GM19099 (cell line): ENCODE measurements around the gene CD300LF.

Experiments
- POLR2A ChIP-seq: IDR thresholded peaks from 3 replicates; pipeline ENCODE4 v1.6.1; 2011; ENCODE audit warnings: low read depth; ENCODE audit not compliant: insufficient read length; ENCODE audit errors: extremely low read depth

Gene CD300LF

DNA sequence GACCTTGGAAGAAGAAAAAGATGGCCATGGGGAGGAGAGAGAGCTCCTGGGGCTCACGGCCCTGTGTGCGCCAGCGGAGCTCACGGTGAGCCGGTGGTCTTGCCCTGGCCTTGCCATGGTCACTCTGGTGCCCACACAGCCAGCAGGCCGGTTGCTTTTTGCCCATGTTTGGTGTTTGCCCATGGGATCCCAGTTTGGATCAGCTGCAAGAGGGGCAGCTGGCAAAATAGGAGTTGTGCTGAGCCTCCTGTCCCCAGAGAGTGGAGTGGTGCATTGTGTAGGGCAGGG, 37.3 kb upstream of the CD300LF start:
- TF ChIP-seq POLR2A, result no peak

DNA sequence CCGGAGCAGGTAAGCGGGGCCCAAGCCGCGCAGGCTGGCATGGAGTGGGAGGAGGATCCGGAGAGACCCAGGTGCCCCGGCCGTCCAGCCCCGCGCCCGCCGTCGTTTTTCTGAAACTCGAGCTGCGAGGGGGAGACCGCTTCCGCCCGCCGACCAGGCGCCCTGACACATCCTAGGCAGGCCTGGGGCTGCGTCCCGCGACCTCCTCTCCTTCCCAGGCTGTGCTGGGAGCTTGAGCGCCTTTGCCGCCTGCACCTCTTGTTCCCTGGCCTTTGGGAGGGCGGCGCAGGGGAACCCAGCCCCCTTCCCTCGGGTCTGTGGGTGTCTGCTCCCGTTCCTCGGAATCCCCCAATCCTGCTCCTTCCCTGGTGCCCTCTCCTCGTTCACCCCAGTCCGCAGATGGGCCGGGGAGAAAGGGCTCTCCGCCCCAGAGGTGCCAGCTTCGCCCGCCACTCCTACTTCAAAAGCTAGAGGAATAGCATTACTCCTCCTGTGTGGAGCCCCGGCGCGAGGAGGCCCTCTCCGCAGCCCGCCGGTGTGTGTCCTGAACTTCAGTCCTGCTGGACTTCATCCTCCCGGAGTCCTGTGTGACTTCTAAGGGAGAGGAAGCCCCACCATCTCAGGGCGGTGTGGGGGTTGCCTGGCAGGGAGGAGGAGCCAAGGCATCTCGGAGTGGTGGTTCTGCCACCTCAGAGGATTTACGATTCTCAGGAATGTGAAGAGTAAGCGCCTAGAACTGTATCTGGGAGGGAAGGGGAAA, 36.7 kb upstream of the CD300LF start:
- no peak for TF ChIP-seq POLR2A

DNA sequence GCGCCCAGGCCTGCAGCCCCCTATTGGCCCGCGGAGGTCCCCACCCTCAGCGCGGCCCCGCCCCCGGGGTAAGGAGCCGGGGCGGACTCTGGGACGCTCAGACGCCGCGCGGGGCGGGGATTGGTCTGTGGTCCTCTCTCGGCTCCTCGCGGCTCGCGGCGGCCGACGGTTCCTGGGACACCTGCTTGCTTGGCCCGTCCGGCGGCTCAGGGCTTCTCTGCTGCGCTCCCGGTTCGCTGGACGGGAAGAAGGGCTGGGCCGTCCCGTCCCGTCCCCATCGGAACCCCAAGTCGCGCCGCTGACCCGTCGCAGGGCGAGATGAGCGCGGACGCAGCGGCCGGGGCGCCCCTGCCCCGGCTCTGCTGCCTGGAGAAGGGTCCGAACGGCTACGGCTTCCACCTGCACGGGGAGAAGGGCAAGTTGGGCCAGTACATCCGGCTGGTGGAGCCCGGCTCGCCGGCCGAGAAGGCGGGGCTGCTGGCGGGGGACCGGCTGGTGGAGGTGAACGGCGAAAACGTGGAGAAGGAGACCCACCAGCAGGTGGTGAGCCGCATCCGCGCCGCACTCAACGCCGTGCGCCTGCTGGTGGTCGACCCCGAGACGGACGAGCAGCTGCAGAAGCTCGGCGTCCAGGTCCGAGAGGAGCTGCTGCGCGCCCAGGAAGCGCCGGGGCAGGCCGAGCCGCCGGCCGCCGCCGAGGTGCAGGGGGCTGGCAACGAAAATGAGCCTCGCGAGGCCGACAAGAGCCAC, 36.0 kb upstream of the CD300LF start, which contains the start of gene NHERF1:
NHERF1 (plus strand) TSS at position 100 of the 750 bp plus-strand sequence; CDS start at position 319, 219 bp downstream.
- peak; percentile 98 for TF ChIP-seq POLR2A

DNA sequence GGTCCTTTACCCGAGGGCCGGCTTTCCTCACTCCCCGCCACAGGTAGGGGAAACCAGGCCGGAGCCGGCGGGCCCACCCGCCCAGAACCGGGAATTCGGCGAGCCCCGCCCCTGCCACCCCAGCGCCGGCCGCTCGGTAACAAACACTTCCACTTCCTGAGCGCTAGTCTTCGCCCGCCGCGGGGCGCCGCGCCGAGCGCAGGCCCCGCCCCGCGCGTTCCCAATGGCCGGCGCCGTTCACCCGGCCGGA, 35.5 kb upstream of the CD300LF start:
- no peak for TF ChIP-seq POLR2A

GRCh38 chr17:74746922-74747321, 34.2 kb upstream of the CD300LF start:
- TF ChIP-seq POLR2A, result no peak

DNA sequence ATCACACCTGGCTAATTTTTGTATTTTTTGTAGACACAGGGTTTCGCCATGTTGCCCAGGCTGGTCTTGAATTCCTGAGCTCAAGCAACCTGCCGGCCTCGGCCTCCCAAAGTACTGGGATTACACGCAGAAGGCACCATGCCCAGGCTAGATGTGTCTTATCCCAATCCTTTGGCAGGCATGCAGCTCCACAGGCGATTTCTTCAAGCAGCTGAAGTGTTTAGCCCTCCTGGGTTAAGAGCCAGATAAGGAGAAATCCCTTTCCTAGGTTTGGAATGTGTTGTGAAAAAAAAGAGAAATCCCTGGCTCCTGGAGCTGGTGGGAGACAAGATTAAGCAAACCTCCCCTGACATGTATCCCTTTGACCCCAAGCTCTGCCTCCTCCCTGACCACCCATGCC, 33.7 kb upstream of the CD300LF start:
- no peak for TF ChIP-seq POLR2A

DNA sequence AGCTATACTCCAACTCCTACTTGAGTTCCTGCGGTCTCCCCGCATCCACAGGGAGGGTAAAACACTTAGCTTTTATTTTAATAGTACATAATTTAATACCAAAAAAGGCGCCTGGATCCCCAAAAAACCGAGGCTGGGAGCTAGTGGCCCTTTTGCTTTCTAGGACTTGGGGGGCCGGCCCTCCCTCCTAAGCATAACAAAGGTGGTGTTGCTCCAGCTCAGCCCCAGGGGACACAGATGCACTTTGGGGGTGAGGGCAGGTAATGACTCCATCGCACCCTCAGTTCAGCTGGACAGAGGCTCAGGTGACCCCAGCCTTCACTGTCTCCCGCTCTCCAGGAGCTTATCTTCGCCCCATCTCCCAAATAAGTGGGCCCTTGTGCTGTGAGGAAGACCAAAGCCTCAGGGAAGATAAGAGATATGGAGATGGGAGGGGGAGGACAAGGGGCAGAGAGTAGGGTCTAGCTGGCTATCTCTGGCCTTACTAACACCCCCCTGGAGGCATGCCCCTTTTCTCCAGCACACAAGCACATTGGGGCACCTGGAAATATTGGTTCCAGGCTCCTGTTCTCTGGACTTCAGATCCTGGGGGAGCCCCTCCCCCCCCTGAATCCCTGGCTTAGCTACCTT, 32.9 kb upstream of the CD300LF start:
- no peak for TF ChIP-seq POLR2A

GRCh38 chr17:74744714-74745547, 32.2 kb upstream of the CD300LF start:
- TF ChIP-seq POLR2A, result no peak

DNA sequence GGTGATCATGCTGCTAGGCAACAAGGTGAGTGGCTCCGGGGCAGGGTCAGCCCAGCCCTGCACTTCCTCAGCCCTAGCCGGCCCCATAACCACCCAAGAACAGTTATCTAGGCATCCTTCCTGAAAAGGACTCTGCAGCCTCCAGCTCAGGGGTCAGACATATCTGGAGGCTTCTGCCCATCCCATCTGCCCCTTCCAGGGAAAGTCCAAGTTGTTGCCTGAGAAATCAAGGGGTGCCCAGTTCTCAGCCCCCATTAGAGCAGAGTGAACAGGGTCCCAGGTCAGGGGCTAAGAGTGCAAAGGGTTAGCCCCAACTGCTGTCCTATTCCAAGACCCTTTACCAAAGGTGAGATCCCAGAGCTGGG, 31.6 kb upstream of the CD300LF start:
- no peak for TF ChIP-seq POLR2A

DNA sequence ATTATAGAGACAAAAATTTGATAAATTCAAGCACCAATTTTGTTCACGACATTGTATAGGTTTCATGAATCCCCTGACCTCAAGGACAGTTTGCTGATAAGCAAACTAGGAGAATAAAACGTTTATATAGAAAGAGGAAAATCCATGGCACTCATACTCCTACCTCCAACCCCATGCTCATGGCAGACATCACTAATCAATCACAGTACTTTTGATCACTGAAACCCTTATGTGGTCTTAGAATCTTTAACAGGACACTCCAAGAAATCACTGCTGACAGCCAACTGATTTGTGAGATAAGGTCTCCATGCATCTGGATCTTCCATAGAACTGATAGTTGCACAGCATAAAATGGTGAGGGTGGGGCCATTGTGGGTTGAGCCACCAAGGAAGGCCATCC, 31.0 kb upstream of the CD300LF start:
- TF ChIP-seq POLR2A, result no peak

DNA sequence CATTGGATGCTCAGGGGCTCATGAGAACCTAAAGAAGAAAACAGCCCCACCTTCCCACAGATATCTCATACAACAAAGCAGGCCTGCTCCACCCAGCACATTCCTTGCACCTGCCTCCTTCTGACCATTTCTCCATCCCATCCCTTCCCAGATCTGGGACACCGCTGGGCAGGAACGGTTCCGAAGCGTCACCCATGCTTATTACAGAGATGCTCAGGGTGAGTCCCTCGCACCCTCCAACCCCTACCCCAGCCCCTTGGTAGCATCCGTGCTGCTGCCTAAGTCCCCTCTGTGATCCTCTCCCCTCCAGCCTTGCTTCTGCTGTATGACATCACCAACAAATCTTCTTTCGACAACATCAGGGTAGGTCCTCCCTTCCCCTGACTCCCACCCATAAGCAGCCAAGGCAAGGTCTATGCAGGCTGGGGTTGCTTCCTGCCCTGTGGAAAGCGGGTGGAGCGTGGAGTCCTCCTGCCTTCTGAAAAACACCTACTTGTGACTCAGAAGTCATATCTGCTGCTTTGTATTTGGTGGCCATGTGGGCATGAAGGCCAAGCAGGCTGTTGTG, 30.3 kb upstream of the CD300LF start:
- no peak for TF ChIP-seq POLR2A

GRCh38 chr17:74742153-74742515, 29.4 kb upstream of the CD300LF start:
- no peak for TF ChIP-seq POLR2A

DNA sequence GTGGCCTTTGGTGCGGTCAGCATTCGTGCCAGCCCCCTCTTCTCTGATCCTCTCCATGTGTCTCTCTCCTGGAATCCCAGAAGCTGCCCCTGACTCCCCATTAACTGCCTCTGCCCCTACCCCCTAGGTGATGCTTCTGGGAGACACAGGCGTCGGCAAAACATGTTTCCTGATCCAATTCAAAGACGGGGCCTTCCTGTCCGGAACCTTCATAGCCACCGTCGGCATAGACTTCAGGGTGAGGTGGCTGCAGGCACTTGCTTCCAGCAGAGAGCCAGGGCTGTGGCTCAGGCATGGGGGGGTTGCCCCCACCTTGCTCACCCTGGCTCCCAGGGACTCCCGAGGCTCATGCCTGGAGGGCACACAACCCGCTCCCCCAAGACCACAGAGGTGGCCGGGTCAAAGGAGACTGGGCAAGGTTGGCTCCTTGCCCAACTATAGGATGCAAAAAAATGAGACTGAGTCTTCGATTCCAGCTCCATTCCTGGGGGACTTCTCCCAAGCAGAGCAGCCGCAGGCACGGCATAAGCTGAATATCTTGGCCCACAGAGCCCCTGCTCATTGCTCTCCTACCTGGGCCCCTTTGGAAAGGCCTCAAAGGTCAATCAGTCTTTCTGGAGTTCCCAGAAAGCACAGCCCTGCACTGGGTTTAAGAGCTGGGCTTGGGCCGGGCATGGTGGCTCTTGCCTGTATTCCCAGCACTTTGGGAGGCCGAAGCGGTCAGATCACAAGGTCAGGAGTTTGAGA, 28.1 kb upstream of the CD300LF start:
- TF ChIP-seq POLR2A, result no peak

DNA sequence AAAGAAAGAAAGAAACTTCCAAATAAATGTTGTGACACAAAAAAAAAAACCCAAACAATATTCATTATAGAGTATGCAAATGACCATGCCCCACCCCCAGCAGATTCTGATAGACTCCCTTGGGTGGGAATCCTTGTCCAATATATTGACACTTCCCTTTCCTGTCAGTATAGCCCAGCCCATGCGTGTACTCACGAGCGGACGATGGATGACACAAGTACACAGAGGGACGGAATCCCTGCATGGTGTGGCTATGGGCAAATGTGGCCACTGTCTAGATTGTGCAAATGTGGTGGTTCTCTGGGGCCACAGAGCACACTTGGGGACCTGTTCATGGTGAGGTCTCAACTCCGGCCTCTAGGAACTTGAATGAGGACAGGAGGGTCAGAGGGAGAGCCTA, 27.4 kb upstream of the CD300LF start:
- TF ChIP-seq POLR2A, result no peak
